H1 (cell line): ENCODE data around the gene NSL1. TPM values are rescaled to one million over a fixed set of nuclear protein-coding genes. Genes with fewer than 3 reads are reported as not detected.

Experiments
- CTCF ChIA-PET: fragments of 300-600 bp; sonication (Branson Sonifier 250); formaldehyde crosslinking; loops from one replicate; lab custom pipeline; 2021; ENCODE audit not compliant: partially characterized antibody; lab: Charles Lee
- POLR2A ChIA-PET: fragments of 300-600 bp; sonication (Branson Sonifier 250); formaldehyde crosslinking; loops from one replicate; lab custom pipeline; 2021; ENCODE audit warnings: inconsistent platforms; ENCODE audit not compliant: partially characterized antibody; lab: Charles Lee
- DNase-seq, 2 experiments: peaks; one replicate each; pipeline versions ENCODE4 v3.0.0 to v3.0.0-alpha.2; 2010 to 2022; ENCODE audit warnings: low spot score in 2 of 2, low read depth in 1 of 2, mixed read lengths in 1 of 2
- FAIRE-seq: peaks from 2 replicates; lab custom pipeline; 2011; peaks lifted over from hg19 to GRCh38; lab: Jason Lieb, UNC
- H2AFZ ChIP-seq: 2 replicates; pipeline ENCODE4 v1.8.1; 2012; ENCODE audit warnings: low read length, inconsistent platforms
- H2AK5ac ChIP-seq: 2 replicates; pipeline ENCODE4 v1.6.1; 2013; ENCODE audit warnings: low read depth, low read length
- H2BK120ac ChIP-seq: replicated peaks from 2 replicates; pipeline ENCODE3; 2013; ENCODE audit warnings: low read depth, low read length, inconsistent platforms
- H2BK12ac ChIP-seq: 2 replicates; pipeline ENCODE4 v1.6.1; 2013; ENCODE audit warnings: low read depth, low read length
- H2BK15ac ChIP-seq: 2 replicates; pipeline ENCODE4 v1.6.1; 2013; ENCODE audit warnings: low read length
- H2BK20ac ChIP-seq: 2 replicates; pipeline ENCODE4 v1.6.1; 2013; ENCODE audit warnings: low read length
- H2BK5ac ChIP-seq: 2 replicates; pipeline ENCODE4 v1.6.1; 2013; ENCODE audit warnings: low read depth, low read length
- H3K14ac ChIP-seq: 2 replicates; pipeline ENCODE4 v1.6.1; 2013; ENCODE audit warnings: inconsistent platforms; ENCODE audit not compliant: insufficient read length
- H3K18ac ChIP-seq: 2 replicates; pipeline ENCODE4 v1.6.1; 2013; ENCODE audit warnings: low read length; ENCODE audit errors: extremely low read depth
- H3K23ac ChIP-seq: 2 replicates; pipeline ENCODE4 v1.6.1; 2013; ENCODE audit warnings: inconsistent platforms; ENCODE audit not compliant: insufficient read length
- H3K23me2 ChIP-seq: 2 replicates; pipeline ENCODE4 v1.6.1; 2013; ENCODE audit warnings: low read depth, low read length
- H3K27ac ChIP-seq: 2 replicates; pipeline ENCODE4 v1.6.1; 2011; ENCODE audit warnings: low read depth, low read length, inconsistent platforms
- H3K27me3 ChIP-seq, 4 experiments: replicated peaks in 1 of 4; 1 replicate in 1 of 4; 2 replicates in 3 of 4; pipeline versions ENCODE4 v1.6.1 to v1.8.1; 2011 to 2013; ENCODE audit warnings: low read length in 3 of 4, mild to moderate bottlenecking in 3 of 4, inconsistent platforms in 2 of 4, mixed read lengths in 2 of 4, moderate library complexity in 1 of 4; ENCODE audit not compliant: control insufficient read depth in 3 of 4, insufficient read depth in 3 of 4; ENCODE audit errors: extremely low read depth in 1 of 4
- H3K36me3 ChIP-seq, 4 experiments: 2 replicates each; pipeline versions ENCODE4 v1.6.1 to v1.8.1; 2011 to 2013; ENCODE audit warnings: mild to moderate bottlenecking in 4 of 4, low read length in 3 of 4, moderate library complexity in 2 of 4, control low read depth in 1 of 4, inconsistent platforms in 1 of 4; ENCODE audit not compliant: insufficient read depth in 4 of 4, control insufficient read depth in 2 of 4
- H3K4ac ChIP-seq: replicated peaks from 2 replicates; pipeline ENCODE3; 2013; ENCODE audit warnings: low read length, low read depth, mixed read lengths, inconsistent platforms; ENCODE audit not compliant: insufficient read length
- H3K4me1 ChIP-seq, 4 experiments: replicated peaks in 1 of 4; 1 replicate in 1 of 4; 2 replicates in 3 of 4; pipeline versions ENCODE4 v1.6.1 to v1.8.1; 2011 to 2013; ENCODE audit warnings: low read length in 3 of 4, inconsistent platforms in 2 of 4, mixed read lengths in 1 of 4; ENCODE audit not compliant: insufficient read depth in 4 of 4, control insufficient read depth in 3 of 4
- H3K4me2 ChIP-seq, 2 experiments: 2 replicates each; pipeline versions ENCODE4 v1.6.1 to v1.8.1; 2011 to 2013; ENCODE audit warnings: low read depth in 2 of 2, low read length in 2 of 2, control low read depth in 1 of 2, inconsistent platforms in 1 of 2, mild to moderate bottlenecking in 1 of 2; ENCODE audit not compliant: insufficient read depth in 1 of 2
- H3K4me3 ChIP-seq, 4 experiments: fragments of 200-600, 300-600 bp in 1 of 4; sonication (generic), shearing (Covaris generic), sonication (Bioruptor Twin) in 1 of 4; 2 replicates each; pipeline versions ENCODE4 v1.5.1 to v1.8.1; 2011 to 2016; ENCODE audit warnings: low read length in 4 of 4, low read depth in 3 of 4, control low read depth in 2 of 4, inconsistent platforms in 2 of 4, mild to moderate bottlenecking in 2 of 4, mixed read lengths in 1 of 4, moderate library complexity in 1 of 4; ENCODE audit not compliant: insufficient read depth in 2 of 4; ENCODE audit errors: extremely low read depth in 1 of 4
- H3K56ac ChIP-seq: replicated peaks from 2 replicates; pipeline ENCODE3; 2013; ENCODE audit warnings: low read depth, mild to moderate bottlenecking, mixed read lengths, low read length, inconsistent platforms; ENCODE audit not compliant: insufficient read length
- H3K79me1 ChIP-seq: 2 replicates; pipeline ENCODE4 v1.6.1; 2013; ENCODE audit warnings: low read depth, low read length, control low read depth
- H3K79me2 ChIP-seq, 2 experiments: 2 replicates each; pipeline versions ENCODE4 v1.6.1 to v1.8.1; 2012 to 2013; ENCODE audit warnings: low read length in 2 of 2, mild to moderate bottlenecking in 2 of 2, inconsistent platforms in 1 of 2; ENCODE audit not compliant: insufficient read depth in 2 of 2, control insufficient read depth in 1 of 2
- H3K9ac ChIP-seq, 4 experiments: replicated peaks in 1 of 4; 1 replicate in 1 of 4; 2 replicates in 3 of 4; pipeline versions ENCODE4 v1.6.1 to v1.8.1; 2011 to 2013; ENCODE audit warnings: low read depth in 3 of 4, low read length in 3 of 4, control low read depth in 2 of 4, mild to moderate bottlenecking in 2 of 4, moderate library complexity in 2 of 4, inconsistent platforms in 1 of 4; ENCODE audit errors: extremely low read depth in 1 of 4
- H3K9me3 ChIP-seq, 2 experiments: 2 replicates each; pipeline versions ENCODE4 v1.6.1 to v1.8.1; 2012 to 2013; ENCODE audit warnings: mild to moderate bottlenecking in 2 of 2, moderate library complexity in 2 of 2, control low read depth in 1 of 2, inconsistent platforms in 1 of 2, low read depth in 1 of 2, low read length in 1 of 2, mixed read lengths in 1 of 2; ENCODE audit not compliant: insufficient read depth in 2 of 2
- H4K20me1 ChIP-seq, 2 experiments: replicated peaks in 1 of 2; 2 replicates each; pipeline versions ENCODE3 to v1.8.1; 2011 to 2013; ENCODE audit warnings: inconsistent platforms in 2 of 2, low read length in 2 of 2, mild to moderate bottlenecking in 1 of 2; ENCODE audit not compliant: insufficient read depth in 2 of 2, control insufficient read depth in 1 of 2
- H4K5ac ChIP-seq: 2 replicates; pipeline ENCODE4 v1.6.1; 2013; ENCODE audit warnings: low read length, low read depth, mixed read lengths, inconsistent platforms; ENCODE audit not compliant: insufficient read length
- H4K8ac ChIP-seq: 2 replicates; pipeline ENCODE4 v1.8.0; 2013; ENCODE audit warnings: mild to moderate bottlenecking, moderate library complexity, low read length, inconsistent platforms; ENCODE audit not compliant: insufficient read depth; ENCODE audit errors: extremely low read depth
- H4K91ac ChIP-seq: replicated peaks from 2 replicates; pipeline ENCODE3; 2013; ENCODE audit warnings: low read length, mixed read lengths, inconsistent platforms; ENCODE audit not compliant: insufficient read length
- CEBPB ChIP-seq: IDR thresholded peaks from 2 replicates; pipeline ENCODE4 v1.6.1; 2012; ENCODE audit warnings: low read depth, low read length
- KDM4A ChIP-seq: IDR thresholded peaks from one replicate; pipeline ENCODE4 v1.7.1; 2012; ENCODE audit warnings: low read depth, mild to moderate bottlenecking, moderate library complexity, low read length, inconsistent platforms; ENCODE audit not compliant: severe bottlenecking
- RBBP5 ChIP-seq: IDR thresholded peaks from 2 replicates; pipeline ENCODE4 v1.7.1; 2012; ENCODE audit warnings: low read depth, mild to moderate bottlenecking, inconsistent platforms, low read length, moderate library complexity, borderline replicate concordance
- TBP ChIP-seq: IDR thresholded peaks from 2 replicates; pipeline ENCODE4 v1.6.1; 2011; ENCODE audit warnings: low read depth, low read length, improper control_type of control experiment
- WGBS, 2 experiments: shearing (Covaris generic) in 1 of 2; methylation state at CpG; one replicate each; pipeline versions ENCODE4 v1.1.6 to v1.1.7; 2013 to 2015; ENCODE audit warnings: low lambda C conversion rate in 2 of 2, mixed read lengths in 2 of 2, inconsistent platforms in 1 of 2, low coverage in 1 of 2, missing lambda C conversion rate in 1 of 2; ENCODE audit not compliant: insufficient replicate concordance in 2 of 2, insufficient coverage in 1 of 2, insufficient read length in 1 of 2; ENCODE audit errors: extremely low coverage in 1 of 2, missing lambda C conversion rate in 1 of 2; 5-methylcytosine and 5-hydroxymethylcytosine counted together
- polyA plus RNA-seq, 7 experiments: library from polyadenylated mRNA; depleted of rRNA in 3 of 7; stranded (reverse) in 5 of 7; unstranded in 2 of 7; fragments of >200 nt in 5 of 7; fragments of 200-250 nt in 2 of 7; gene quantifications; 1 replicate in 5 of 7; 2 replicates in 1 of 7; 4 replicates in 1 of 7; pipeline versions ENCODE4 v1.2.1 to v1.2.3, GENCODE V29; 2011 to 2013; ENCODE audit warnings: missing spikeins in 2 of 7, mixed read lengths in 2 of 7
- total RNA-seq: library from RNA; stranded (reverse); fragmentation: NEBNext Ultra II Directional; extraction: Animal tissue kit (Norgen Biotek cat#: 25700); gene quantifications from 2 replicates; pipeline ENCODE4 v1.2.1, GENCODE V29; 2021
- TF ChIP-seq, protein P1 (sequence below), 3 experiments: IDR thresholded peaks; 1 replicate in 2 of 3; 2 replicates in 1 of 3; pipeline versions ENCODE4 v1.5.1 to v1.6.1; 2011; ENCODE audit warnings: low read length in 3 of 3, mild to moderate bottlenecking in 3 of 3, inconsistent platforms in 2 of 3, low read depth in 1 of 3, moderate library complexity in 1 of 3; ENCODE audit not compliant: insufficient read depth in 1 of 3; ENCODE audit errors: control extremely low read depth in 1 of 3

NSL1 gene
- total and polyA plus RNA-seq, 2 of the 8 experiments (the other 6 are each of a cell fraction or from before 2014, with no cell fraction given), result 25.4 to 51.7 TPM

DNA sequence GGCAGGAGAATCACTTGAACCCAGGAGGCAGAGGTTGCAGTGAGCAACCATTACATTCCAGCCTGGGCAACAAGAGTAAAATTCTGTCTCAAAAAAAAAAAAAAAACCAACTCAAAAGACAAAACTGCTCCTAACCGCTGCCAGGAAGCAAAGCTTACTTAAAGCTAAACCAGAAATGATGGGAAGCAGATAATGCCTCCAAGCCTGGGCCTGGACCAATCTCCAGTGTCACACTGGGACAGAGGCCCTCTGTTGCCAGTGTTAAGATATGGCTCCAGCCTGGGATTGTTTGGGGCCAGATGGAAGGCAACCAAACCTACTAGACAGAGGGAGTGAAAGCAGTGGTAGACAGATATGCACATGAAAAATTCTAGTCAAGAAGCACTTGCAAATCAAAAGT lies 36.9 kb downstream of the NSL1 start:
- no peak overlapping the region for H3K23ac ChIP-seq
- no peak overlapping the region for H3K4ac ChIP-seq
- peaks cover 1 to 9% of the 10 kb centered on the region in 2 experiments for H4K20me1 ChIP-seq
- H3K14ac ChIP-seq, result no peak overlapping the region
- peaks cover 0 to 27% of the 10 kb centered on the region in 2 experiments; a peak in 3 of 4 replicates for H3K79me2 ChIP-seq
- no peak overlapping the region for H3K56ac ChIP-seq
- no peak overlapping the region for H2AFZ ChIP-seq
- H3K4me2 ChIP-seq, result no peak overlapping the region
- FAIRE-seq, result no peak
- H2AK5ac ChIP-seq, result no peak overlapping the region
- POLR2A ChIA-PET, result interaction anchor here (0.6 to 1.5 kb wide), 3 partner anchors 14 to 121 kb away, joined by 3 to 4 read pairs (median 4); partner anchors contain the start of genes NSL1 and TATDN3
- CTCF ChIA-PET, result interaction anchor here (0.6 to 2.3 kb wide), 10 partner anchors 10 to 555 kb away, joined by 3 to 8 read pairs (median 5); no protein-coding TSS in a partner anchor
- no peak overlapping the region for H4K5ac ChIP-seq
- no peak overlapping the region for H4K91ac ChIP-seq
- H3K27me3 ChIP-seq, result no peaks in the 10 kb centered on the region
- no peak overlapping the region for H2BK15ac ChIP-seq
- no peak overlapping the region for H3K9ac ChIP-seq
- 75% methylated on average over 1 of the region's 1 CpG; no CpG with 5 or more reads in 1 of the 2 experiments for WGBS, 2 experiments
- DNase-seq, result no peak
- no peak overlapping the region for H2BK120ac ChIP-seq
- no peak overlapping the region for H2BK5ac ChIP-seq
- no peak overlapping the region for H3K27ac ChIP-seq
- 0 out of 2 replicates have a peak, but pooled peaks cover 3% of the 10 kb centered on the region for H3K23me2 ChIP-seq
- peaks cover 0 to 10% (median 8%) of the 10 kb centered on the region in 4 experiments; a peak in 5 of 7 replicates for H3K4me1 ChIP-seq
- no peak overlapping the region for H2BK20ac ChIP-seq
- no peak overlapping the region for H3K4me3 ChIP-seq
- H4K8ac ChIP-seq, result no peak overlapping the region
- no peaks in the 10 kb centered on the region for H3K9me3 ChIP-seq
- H2BK12ac ChIP-seq, result no peak overlapping the region
- no peak overlapping the region for H3K18ac ChIP-seq
- H3K79me1 ChIP-seq, result peaks cover 9% of the 10 kb centered on the region
- H3K36me3 ChIP-seq, result peaks cover 0 to 3% (median 0%) of the 10 kb centered on the region in 4 experiments; a peak in 2 of 8 replicates
- TF ChIP-seq KDM4A (no peak), CEBPB (no peak), TBP (no peak), RBBP5 (no peak)
- TF ChIP-seq, protein P1, sequence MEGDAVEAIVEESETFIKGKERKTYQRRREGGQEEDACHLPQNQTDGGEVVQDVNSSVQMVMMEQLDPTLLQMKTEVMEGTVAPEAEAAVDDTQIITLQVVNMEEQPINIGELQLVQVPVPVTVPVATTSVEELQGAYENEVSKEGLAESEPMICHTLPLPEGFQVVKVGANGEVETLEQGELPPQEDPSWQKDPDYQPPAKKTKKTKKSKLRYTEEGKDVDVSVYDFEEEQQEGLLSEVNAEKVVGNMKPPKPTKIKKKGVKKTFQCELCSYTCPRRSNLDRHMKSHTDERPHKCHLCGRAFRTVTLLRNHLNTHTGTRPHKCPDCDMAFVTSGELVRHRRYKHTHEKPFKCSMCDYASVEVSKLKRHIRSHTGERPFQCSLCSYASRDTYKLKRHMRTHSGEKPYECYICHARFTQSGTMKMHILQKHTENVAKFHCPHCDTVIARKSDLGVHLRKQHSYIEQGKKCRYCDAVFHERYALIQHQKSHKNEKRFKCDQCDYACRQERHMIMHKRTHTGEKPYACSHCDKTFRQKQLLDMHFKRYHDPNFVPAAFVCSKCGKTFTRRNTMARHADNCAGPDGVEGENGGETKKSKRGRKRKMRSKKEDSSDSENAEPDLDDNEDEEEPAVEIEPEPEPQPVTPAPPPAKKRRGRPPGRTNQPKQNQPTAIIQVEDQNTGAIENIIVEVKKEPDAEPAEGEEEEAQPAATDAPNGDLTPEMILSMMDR (IDR thresholded peaks at IDR 0.05; ENCODE audit: control extremely low read depth in 1 of 3, insufficient read depth in 1 of 3, low read depth in 1 of 3, low read length in 3 of 3), result no peak
